WI38 (cell line): ENCODE data around the gene TRPC6.
"Not testable (repeated sequence)": the region's sequence is repeated elsewhere in the genome, so short reads cannot be mapped to it uniquely, and the experiment has no call there.

ENCODE experiments used
- H3K4me3 ChIP-seq: 2 replicates; pipeline ENCODE4 v1.5.1; 2011; ENCODE audit warnings: low read depth, mild to moderate bottlenecking, control low read depth, low read length
- CTCF ChIP-seq: IDR thresholded peaks from 2 replicates; pipeline ENCODE4 v1.5.1; 2012; ENCODE audit warnings: low read depth, mild to moderate bottlenecking, control low read depth, low read length

Gene TRPC6

GRCh38 chr11:101476191-101476590 lies 107.6 kb downstream of the TRPC6 start:
- H3K4me3 ChIP-seq: no peak overlapping the region
- TF ChIP-seq CTCF: no peak

GRCh38 chr11:101475699-101476098 lies 108.1 kb downstream of the TRPC6 start:
- no peak overlapping the region for H3K4me3 ChIP-seq
- no peak for TF ChIP-seq CTCF

GRCh38 chr11:101474666-101475065 lies 109.1 kb downstream of the TRPC6 start:
- no peak overlapping the region for H3K4me3 ChIP-seq
- no peak for TF ChIP-seq CTCF

GRCh38 chr11:101470881-101471520 lies 112.8 kb downstream of the TRPC6 start:
- TF ChIP-seq CTCF: no peak
- peak overlapping the region; percentile 34 for H3K4me3 ChIP-seq

- no peak for TF ChIP-seq CTCF
- H3K4me3 ChIP-seq: peak overlapping the region; percentile 34; the same call in 1 of the 2 replicates
These were observed 113.4 kb downstream of the TRPC6 start for GRCh38 chr11:101470419-101470818.

GRCh38 chr11:101466352-101466751 lies 117.5 kb downstream of the TRPC6 start:
- no peak overlapping the region for H3K4me3 ChIP-seq
- no peak for TF ChIP-seq CTCF

- H3K4me3 ChIP-seq: not testable (repeated sequence)
These were observed 119.4 kb downstream of the TRPC6 start for GRCh38 chr11:101464388-101464787.

GRCh38 chr11:101459020-101459419 lies 124.8 kb downstream of the TRPC6 start:
- TF ChIP-seq CTCF: no peak
- H3K4me3 ChIP-seq: no peak overlapping the region
